H1 (cell line): ENCODE measurements around the gene ACTR2.

Experiments used
- CREB1 ChIP-seq: IDR thresholded peaks from 2 replicates; pipeline ENCODE4 v1.6.1; 2012; ENCODE audit warnings: inconsistent platforms
- CTCF ChIP-seq, 3 experiments: IDR thresholded peaks; 1 replicate in 2 of 3; 2 replicates in 1 of 3; pipeline versions ENCODE4 v1.5.1 to v1.6.1; 2011; ENCODE audit warnings: low read length in 3 of 3, mild to moderate bottlenecking in 3 of 3, inconsistent platforms in 2 of 3, low read depth in 1 of 3, moderate library complexity in 1 of 3; ENCODE audit not compliant: insufficient read depth in 1 of 3; ENCODE audit errors: control extremely low read depth in 1 of 3
- EZH2 ChIP-seq: fragments of 200-600 bp; sonication (generic); IDR thresholded peaks from 2 replicates; pipeline ENCODE4 v1.7.1; 2012; ENCODE audit warnings: low read depth, mild to moderate bottlenecking, moderate library complexity, low read length, inconsistent platforms; ENCODE audit not compliant: severe bottlenecking
- HDAC6 ChIP-seq: IDR thresholded peaks from one replicate; pipeline ENCODE4 v1.7.1; 2012; ENCODE audit warnings: low read depth, mild to moderate bottlenecking, inconsistent platforms, low read length, moderate library complexity
- POLR2AphosphoS5 ChIP-seq: IDR thresholded peaks from 2 replicates; pipeline ENCODE4 v1.6.1; 2011; ENCODE audit warnings: low read depth, low read length
- SAP30 ChIP-seq: fragments of 300-600 bp; sonication (generic); IDR thresholded peaks from 2 replicates; pipeline ENCODE4 v1.7.1; 2012; ENCODE audit warnings: low read length, moderate library complexity, mild to moderate bottlenecking, inconsistent platforms; ENCODE audit not compliant: insufficient read depth, insufficient replicate concordance
- YY1 ChIP-seq: IDR thresholded peaks from 2 replicates; pipeline ENCODE4 v1.6.1; 2011; ENCODE audit warnings: low read depth, mild to moderate bottlenecking, low read length

GRCh38 chr2:65186872-65187851 lies 40.5 kb upstream of the ACTR2 start:
- TF ChIP-seq EZH2: no peak
- TF ChIP-seq CREB1: no peak
- TF ChIP-seq HDAC6: no peak
- no peak for TF ChIP-seq YY1
- TF ChIP-seq CTCF (IDR thresholded peaks at IDR 0.05; ENCODE audit: control extremely low read depth in 1 of 3, insufficient read depth in 1 of 3, low read depth in 1 of 3, low read length in 3 of 3): peak; percentile 74 to 88 (median 82)
- no peak for TF ChIP-seq POLR2AphosphoS5
- no peak for TF ChIP-seq SAP30
